ENCODE results near the gene RPL7L1.

Gene RPL7L1

DNA sequence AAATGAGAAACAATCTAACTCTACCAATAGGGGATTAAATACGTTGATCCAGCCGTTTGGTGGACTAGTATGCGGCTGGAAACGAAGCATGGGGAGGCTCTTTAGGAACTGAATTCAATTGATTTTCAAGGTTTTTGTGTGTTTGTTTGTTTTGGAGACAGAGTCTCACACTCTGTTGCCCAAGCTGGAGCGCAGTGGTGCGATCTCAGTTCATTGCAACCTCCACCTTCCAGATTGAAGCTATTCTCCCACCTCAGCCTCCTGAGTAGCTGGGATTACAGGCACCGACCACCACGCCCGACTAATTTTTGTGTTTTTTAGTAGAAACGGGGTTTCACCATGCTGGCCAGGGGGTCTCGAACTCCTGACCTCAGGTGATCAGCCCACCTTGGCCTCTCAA lies 57.0 kb downstream of the RPL7L1 start:
- DNase-seq, result no peak

DNA sequence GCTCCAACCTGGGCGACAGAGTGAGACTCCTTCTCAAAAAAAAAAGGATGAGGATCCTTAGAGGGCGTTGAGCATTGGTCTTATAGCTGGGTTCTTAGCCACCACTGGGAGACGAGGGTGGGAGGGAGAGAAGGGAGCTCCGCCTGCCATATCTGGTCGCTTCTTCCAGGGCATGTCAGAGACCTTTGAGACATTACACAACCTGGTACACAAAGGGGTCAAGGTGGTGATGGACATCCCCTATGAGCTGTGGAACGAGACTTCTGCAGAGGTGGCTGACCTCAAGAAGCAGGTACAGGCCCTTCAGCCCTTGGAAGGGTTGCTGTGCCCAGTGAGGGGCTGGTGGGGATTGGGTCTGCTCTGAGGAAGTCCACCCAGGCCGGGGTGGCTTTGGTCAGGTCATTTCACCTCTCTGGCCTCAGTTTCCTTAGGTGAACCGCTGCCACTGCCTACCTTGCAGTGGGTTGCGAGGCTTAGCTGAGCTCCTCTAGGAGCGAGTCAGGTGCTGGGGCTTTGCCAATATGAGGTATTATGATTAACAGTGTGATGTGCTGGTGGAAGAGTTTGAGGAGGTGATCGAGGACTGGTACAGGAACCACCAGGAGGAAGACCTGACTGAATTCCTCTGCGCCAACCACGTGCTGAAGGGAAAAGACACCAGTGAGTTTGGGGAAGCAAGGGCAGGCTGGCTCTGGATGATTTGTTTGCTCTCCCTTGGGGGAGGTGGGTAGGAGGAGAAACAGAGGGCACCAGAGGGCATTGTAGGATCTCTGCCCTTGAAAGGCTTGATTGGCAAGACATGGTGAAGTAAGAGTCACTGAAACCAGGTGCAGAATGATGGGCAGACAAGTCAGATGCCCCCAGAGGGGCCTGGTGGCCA lies 58.4 kb downstream of the RPL7L1 start:
- no peak for DNase-seq

DNA sequence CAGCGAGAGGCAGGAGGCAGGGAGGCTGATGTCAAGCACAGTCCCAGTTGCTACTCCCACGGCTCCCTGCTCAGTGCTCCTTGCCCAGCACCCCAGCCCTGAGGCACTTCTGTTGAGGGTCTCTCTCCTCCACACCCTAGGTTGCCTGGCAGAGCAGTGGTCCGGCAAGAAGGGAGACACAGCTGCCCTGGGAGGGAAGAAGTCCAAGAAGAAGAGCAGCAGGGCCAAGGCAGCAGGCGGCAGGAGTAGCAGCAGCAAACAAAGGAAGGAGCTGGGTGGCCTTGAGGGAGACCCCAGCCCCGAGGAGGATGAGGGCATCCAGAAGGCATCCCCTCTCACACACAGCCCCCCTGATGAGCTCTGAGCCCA lies 59.0 kb downstream of the RPL7L1 start:
- DNase-seq, result no peak

DNA sequence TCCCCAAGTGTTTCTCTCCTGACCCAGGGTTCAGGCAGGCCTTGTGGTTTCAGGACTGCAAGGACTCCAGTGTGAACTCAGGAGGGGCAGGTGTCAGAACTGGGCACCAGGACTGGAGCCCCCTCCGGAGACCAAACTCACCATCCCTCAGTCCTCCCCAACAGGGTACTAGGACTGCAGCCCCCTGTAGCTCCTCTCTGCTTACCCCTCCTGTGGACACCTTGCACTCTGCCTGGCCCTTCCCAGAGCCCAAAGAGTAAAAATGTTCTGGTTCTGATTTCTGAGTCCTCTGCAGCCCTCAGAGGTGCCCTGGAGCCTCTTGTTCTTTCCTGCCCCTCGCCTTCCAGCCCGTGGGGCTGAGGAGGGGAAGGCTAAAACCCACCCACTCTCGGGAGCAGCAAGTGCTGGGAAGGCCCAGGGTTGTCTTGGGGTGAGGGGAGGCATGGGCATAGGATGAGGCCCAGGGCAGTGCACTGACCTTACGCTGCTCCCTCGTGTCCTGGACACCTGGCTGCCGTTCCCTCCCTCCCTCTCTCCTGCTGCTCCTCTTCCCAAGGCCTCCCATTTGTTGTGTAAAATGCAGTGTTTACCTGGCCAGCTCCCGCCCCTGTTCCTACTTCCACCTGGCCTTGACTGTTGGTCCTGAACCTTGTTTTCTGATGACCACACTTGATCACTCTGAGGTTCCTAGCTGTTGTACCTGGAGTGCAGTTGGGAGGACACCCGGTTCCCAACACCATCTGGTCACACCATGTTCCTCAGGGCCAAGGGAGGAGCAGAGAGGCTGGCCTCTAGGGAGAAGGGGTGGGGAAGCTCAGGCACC lies 59.8 kb downstream of the RPL7L1 start:
- DNase-seq, result no peak
